HUES6 (cell line): ENCODE results near the gene RRM1.
"Not testable (repeated sequence)": the region's sequence is repeated elsewhere in the genome, so short reads cannot be mapped to it uniquely, and the experiment has no call there.

Experiments used
- H3K27ac ChIP-seq: 2 replicates; pipeline ENCODE4 v1.7.0; 2013; ENCODE audit warnings: low read depth, mild to moderate bottlenecking, low read length, inconsistent platforms
- H3K27me3 ChIP-seq: 2 replicates; pipeline ENCODE4 v1.6.1; 2013; ENCODE audit warnings: low read length; ENCODE audit not compliant: control insufficient read depth, insufficient read depth
- H3K36me3 ChIP-seq: 2 replicates; pipeline ENCODE4 v1.6.1; 2013; ENCODE audit warnings: low read length; ENCODE audit not compliant: control insufficient read depth, insufficient read depth
- H3K4me1 ChIP-seq: 2 replicates; pipeline ENCODE4 v1.6.1; 2013; ENCODE audit warnings: low read length; ENCODE audit not compliant: control insufficient read depth, insufficient read depth
- H3K4me3 ChIP-seq: 2 replicates; pipeline ENCODE4 v1.5.1; 2013; ENCODE audit warnings: low read depth, low read length
- H3K9ac ChIP-seq: one replicate; pipeline ENCODE4 v1.6.1; 2013; ENCODE audit warnings: mild to moderate bottlenecking, low read length
- H3K9me3 ChIP-seq: 2 replicates; pipeline ENCODE4 v1.6.1; 2013; ENCODE audit warnings: low read depth, low read length; ENCODE audit not compliant: control insufficient read depth, insufficient read depth

The RRM1 gene

DNA sequence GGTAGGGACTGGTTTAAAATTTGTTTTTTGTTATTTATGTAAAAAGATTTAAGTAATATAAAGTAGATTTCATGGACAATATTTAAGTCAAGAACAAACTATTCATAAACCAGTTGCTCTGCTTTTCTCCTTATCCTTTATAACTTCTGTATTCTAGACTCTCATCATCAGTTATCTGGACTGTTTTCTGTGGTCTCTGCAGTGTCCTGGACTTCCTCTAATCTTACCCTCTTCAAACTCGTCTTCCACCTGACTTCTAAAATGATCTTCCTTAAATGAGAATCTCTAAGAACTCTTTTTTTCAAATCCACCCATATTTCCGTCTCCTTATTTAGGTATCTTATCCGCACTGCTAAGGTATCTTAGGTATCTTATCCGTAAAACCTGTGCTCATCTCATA, 8.1 kb downstream of the RRM1 start:
- Histone ChIP-seq H3K4me3 (no peak overlapping the region), H3K36me3 (peaks cover 47% of the 10 kb centered on the region), H3K27me3 (no peaks in the 10 kb centered on the region), H3K27ac (no peak overlapping the region), H3K9me3 (no peaks in the 10 kb centered on the region), H3K9ac (no peak overlapping the region), H3K4me1 (peaks cover under 1% of the 10 kb centered on the region; the same call in 1 of the 2 replicates)

DNA sequence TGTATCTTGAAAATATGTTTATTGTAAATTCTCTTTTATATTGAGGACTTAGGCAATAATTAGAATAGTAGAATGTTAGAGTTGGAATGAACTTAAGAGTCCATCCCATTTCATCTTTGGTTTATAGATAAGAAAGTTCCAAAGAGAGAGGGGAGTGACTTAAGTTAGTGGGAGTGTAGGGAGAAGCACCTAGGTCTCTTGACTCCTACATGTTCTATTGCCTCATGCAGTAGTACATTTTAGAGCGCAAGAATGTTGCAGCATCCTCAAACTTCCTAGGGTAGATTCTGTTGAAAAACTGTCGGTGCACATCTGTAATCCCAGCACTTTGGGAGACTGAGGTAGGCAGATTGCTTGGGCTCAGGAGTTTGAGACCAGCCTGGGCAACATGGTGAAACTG, 8.7 kb downstream of the RRM1 start:
- Histone ChIP-seq H3K4me3 (no peak overlapping the region), H3K9ac (no peak overlapping the region), H3K27me3 (no peaks in the 10 kb centered on the region), H3K4me1 (no peaks in the 10 kb centered on the region; the same call in 1 of the 2 replicates), H3K9me3 (no peaks in the 10 kb centered on the region), H3K36me3 (peaks cover 51% of the 10 kb centered on the region), H3K27ac (no peak overlapping the region)

DNA sequence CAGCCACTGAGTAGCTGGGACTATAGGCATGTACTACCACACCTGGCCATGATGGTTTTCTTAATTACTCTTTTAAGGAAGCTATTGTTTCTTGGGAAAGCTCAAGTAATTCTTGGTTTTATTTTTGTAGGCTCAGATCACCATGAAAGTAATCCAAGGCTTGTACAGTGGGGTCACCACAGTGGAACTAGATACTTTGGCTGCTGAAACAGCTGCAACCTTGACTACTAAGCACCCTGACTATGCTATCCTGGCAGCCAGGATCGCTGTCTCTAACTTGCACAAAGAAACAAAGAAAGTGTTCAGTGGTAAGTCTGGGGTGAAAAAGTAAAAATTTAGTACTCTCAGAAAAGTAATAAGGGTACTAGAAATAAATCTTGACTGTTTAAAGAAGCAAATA, 11.3 kb downstream of the RRM1 start:
- Histone ChIP-seq H3K27me3 (no peaks in the 10 kb centered on the region), H3K27ac (no peak overlapping the region), H3K4me3 (no peak overlapping the region), H3K4me1 (no peaks in the 10 kb centered on the region), H3K9ac (no peak overlapping the region), H3K36me3 (peaks cover 64% of the 10 kb centered on the region), H3K9me3 (no peaks in the 10 kb centered on the region)

DNA sequence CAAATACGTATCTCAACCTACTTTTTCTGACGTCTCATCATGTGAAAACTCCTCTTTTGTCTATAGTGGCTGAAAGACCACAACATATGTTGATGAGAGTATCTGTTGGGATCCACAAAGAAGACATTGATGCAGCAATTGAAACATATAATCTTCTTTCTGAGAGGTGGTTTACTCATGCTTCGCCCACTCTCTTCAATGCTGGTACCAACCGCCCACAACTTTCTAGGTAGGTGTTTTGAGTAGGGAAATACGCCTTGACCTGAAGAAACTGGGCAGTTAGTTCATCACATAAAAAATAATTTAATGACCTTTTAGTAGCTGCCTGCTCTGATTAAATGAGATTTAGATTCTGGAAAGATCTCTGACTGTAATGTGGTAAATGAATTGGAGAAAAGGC, 17.2 kb downstream of the RRM1 start:
- no peaks in the 10 kb centered on the region for H3K9me3 ChIP-seq
- no peak overlapping the region for H3K9ac ChIP-seq
- H3K27ac ChIP-seq, result no peak overlapping the region
- H3K36me3 ChIP-seq, result peaks cover 74% of the 10 kb centered on the region
- no peak overlapping the region for H3K4me3 ChIP-seq
- H3K27me3 ChIP-seq, result no peaks in the 10 kb centered on the region
- H3K4me1 ChIP-seq, result no peaks in the 10 kb centered on the region

DNA sequence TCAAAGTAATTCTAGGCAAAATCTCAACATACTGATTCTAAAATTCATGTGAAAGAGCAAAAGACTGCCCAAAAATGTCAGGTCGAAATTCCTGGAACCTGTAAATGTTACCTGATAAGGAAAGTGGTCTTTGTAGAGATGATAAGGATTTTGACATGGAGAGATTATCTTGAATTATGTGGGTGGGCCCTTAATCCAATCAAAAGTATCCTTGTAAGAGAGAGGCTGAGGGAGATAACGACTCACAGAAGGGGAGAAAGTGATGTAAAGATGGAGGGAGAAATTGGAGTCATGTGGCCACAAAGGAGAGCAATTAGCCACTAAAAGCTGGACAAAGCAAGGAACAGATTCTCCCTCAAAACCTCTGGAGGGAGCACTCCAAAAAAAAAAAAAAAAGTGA, 20.5 kb downstream of the RRM1 start:
- H3K36me3 ChIP-seq, result peaks cover 70% of the 10 kb centered on the region
- H3K27ac ChIP-seq, result no peak overlapping the region

DNA sequence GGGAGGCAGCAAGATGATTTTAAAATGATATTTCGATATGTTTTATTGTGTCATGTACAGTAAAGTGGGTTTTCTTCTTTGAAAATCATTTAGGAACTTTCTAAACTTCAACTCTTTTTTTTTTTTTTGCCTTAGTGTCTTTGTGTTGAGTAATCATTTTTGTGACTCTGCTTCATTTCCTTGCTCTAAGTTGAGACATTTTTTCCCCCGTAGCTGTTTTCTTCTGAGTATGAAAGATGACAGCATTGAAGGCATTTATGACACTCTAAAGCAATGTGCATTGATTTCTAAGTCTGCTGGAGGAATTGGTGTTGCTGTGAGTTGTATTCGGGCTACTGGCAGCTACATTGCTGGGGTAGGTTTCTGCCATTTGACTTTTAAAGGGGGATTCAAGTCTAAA, 23.5 kb downstream of the RRM1 start:
- no peak overlapping the region for H3K9ac ChIP-seq
- peaks cover 68% of the 10 kb centered on the region for H3K36me3 ChIP-seq
- no peak overlapping the region for H3K4me3 ChIP-seq
- H3K27me3 ChIP-seq, result no peaks in the 10 kb centered on the region
- H3K9me3 ChIP-seq, result no peaks in the 10 kb centered on the region
- H3K4me1 ChIP-seq, result no peaks in the 10 kb centered on the region
- H3K27ac ChIP-seq, result no peak overlapping the region

More for the DNA sequence above, 20.5 kb downstream of the RRM1 start:
- Histone ChIP-seq H3K4me3 (no peak overlapping the region), H3K4me1 (no peaks in the 10 kb centered on the region), H3K9me3 (no peaks in the 10 kb centered on the region), H3K9ac (no peak overlapping the region), H3K27me3 (no peaks in the 10 kb centered on the region)

DNA sequence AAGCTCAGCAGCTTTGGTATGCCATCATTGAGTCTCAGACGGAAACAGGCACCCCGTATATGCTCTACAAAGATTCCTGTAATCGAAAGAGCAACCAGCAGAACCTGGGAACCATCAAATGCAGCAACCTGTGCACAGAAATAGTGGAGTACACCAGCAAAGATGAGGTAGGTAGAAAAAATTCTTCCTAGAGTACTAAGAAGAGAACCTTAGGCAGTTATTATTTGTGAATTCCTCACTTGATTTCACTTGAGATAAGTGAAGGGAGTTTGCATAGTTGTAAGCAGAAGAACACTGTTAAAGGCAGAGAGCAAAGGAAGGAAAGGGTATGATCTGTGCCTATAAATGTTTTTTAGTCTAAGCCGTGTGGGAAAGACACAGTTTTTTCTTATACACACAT, 28.6 kb downstream of the RRM1 start:
- H3K27ac ChIP-seq, result no peak overlapping the region
- H3K9me3 ChIP-seq, result no peaks in the 10 kb centered on the region
- H3K4me1 ChIP-seq, result no peaks in the 10 kb centered on the region
- H3K36me3 ChIP-seq, result peaks cover 90% of the 10 kb centered on the region
- H3K27me3 ChIP-seq, result no peaks in the 10 kb centered on the region
- H3K4me3 ChIP-seq, result no peak overlapping the region
- H3K9ac ChIP-seq, result no peak overlapping the region

DNA sequence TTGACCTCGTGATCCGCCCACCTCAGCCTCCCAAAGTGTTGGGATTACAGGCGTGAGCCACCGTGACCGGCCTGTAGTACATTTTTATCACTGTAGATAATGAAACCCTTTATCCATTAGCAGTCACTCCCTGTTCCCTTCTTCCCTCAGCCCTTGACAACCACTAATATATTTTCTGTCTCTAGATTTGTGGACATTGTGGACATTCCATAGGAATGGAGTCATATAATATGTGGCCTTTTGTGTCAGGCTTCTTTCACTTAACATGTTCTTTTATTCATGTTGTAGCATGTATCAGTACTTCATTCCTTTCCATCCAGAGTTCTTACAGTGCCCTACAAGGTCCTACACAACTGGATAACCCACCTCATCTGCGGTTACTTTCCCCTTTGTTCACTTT, 30.5 kb downstream of the RRM1 start:
- no peak overlapping the region for H3K4me3 ChIP-seq
- no peaks in the 10 kb centered on the region for H3K4me1 ChIP-seq
- no peaks in the 10 kb centered on the region for H3K9me3 ChIP-seq
- no peaks in the 10 kb centered on the region for H3K27me3 ChIP-seq
- no peak overlapping the region for H3K9ac ChIP-seq
- peaks cover 76% of the 10 kb centered on the region for H3K36me3 ChIP-seq
- no peak overlapping the region for H3K27ac ChIP-seq

DNA sequence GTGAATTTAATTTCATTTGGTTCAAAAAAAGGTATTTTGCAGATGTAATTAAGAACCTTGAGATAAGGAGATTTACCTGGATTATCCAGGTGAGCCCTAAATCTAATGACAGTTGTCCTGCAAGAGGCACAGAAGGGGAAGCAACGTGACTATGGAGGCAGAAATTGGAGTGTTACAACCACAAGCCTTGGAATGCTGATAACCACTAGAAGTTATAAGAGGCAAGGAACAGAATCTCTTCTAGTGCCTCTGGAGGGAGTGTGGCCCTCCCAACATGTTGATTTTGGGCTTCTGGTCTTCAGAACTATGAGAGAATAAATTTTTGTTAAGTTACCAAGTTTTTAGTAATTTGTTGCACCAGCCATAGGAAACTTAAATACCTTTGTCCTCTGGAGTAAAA, 32.8 kb downstream of the RRM1 start:
- Histone ChIP-seq H3K4me1 (no peaks in the 10 kb centered on the region), H3K27me3 (no peaks in the 10 kb centered on the region), H3K4me3 (no peak overlapping the region), H3K9me3 (no peaks in the 10 kb centered on the region), H3K36me3 (peaks cover 76% of the 10 kb centered on the region), H3K9ac (no peak overlapping the region), H3K27ac (no peak overlapping the region)

DNA sequence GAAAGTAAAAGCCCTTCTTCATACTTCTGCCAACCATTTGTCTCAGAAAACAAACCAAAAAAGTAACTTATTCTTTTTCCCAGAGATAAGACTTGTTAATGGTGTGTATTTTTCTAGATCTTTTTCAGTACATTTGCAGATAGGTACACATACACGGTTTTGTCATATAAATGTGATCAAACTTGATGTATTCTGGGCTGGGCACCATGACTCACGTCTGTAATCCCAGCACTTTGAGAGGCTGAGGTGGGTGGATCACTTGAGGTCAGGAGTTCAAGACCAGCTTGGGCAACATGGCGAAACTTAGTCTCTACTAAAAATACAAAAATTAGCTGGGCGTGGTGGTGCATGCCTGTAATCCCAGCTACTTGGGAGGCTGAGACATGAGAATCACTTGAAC, 35.6 kb downstream of the RRM1 start:
- H3K9me3 ChIP-seq, H3K27me3 ChIP-seq, H3K9ac ChIP-seq, H3K27ac ChIP-seq, H3K4me1 ChIP-seq, H3K4me3 ChIP-seq: not testable (repeated sequence)
- peaks cover 80% of the 10 kb centered on the region for H3K36me3 ChIP-seq

DNA sequence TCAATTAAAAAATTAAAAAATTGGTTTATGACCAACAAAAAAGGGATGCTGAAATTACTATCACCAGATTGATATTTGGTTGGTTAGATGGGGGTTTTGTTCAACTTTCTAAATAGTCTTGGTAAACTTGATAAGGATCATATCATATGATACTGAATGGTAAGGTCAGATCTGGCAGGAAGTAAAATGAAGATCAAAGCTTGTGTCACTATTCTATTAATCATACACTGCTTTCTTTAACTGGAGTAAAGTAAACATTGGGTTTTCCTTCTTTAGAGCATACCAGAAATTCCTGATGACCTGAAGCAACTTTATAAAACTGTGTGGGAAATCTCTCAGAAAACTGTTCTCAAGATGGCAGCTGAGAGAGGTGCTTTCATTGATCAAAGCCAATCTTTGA, 40.2 kb downstream of the RRM1 start:
- no peaks in the 10 kb centered on the region for H3K27me3 ChIP-seq
- H3K9me3 ChIP-seq, result peaks cover 2% of the 10 kb centered on the region; the same call in 1 of the 2 replicates
- H3K9ac ChIP-seq, result no peak overlapping the region
- no peaks in the 10 kb centered on the region for H3K4me1 ChIP-seq
- peaks cover 77% of the 10 kb centered on the region for H3K36me3 ChIP-seq
- no peak overlapping the region for H3K27ac ChIP-seq
- no peak overlapping the region for H3K4me3 ChIP-seq

DNA sequence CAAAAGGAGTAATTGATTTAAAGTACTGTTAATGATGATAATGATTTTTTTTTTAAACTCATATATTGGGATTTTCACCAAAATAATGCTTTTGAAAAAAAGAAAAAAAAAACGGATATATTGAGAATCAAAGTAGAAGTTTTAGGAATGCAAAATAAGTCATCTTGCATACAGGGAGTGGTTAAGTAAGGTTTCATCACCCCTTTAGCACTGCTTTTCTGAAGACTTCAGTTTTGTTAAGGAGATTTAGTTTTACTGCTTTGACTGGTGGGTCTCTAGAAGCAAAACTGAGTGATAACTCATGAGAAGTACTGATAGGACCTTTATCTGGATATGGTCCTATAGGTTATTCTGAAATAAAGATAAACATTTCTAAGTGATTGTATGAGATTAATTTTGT, 43.9 kb downstream of the RRM1 start:
- Histone ChIP-seq H3K27me3 (no peaks in the 10 kb centered on the region), H3K27ac (no peak overlapping the region), H3K4me1 (no peaks in the 10 kb centered on the region), H3K4me3 (no peak overlapping the region), H3K36me3 (peaks cover 65% of the 10 kb centered on the region), H3K9ac (no peak overlapping the region), H3K9me3 (peaks cover 2% of the 10 kb centered on the region; the same call in 1 of the 2 replicates)
